ENCODE data around the gene CNOT4.
"Not testable (repeated sequence)": the region's sequence is repeated elsewhere in the genome, so short reads cannot be mapped to it uniquely, and the experiment has no call there.

Gene CNOT4

DNA sequence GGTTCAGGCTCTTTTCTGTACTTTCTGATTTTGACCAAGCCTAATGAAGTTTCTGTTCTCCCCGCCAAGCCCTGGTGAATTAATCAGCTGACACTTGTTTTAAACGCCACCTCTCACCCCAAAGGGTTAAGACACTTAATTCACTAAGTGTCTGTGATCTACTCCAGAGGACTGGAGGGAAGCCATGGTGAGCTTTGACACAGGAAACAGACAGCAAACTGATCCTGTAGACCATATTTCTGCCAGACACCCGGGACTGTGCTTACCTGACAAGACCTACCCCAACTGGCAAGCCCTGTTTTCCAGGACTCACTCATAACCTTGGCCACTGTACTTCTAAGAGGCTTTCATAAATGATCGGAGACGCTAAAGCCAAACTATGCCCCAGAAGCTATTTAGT is 150.3 kb downstream of the CNOT4 start:
- no peak for DNase-seq

DNA sequence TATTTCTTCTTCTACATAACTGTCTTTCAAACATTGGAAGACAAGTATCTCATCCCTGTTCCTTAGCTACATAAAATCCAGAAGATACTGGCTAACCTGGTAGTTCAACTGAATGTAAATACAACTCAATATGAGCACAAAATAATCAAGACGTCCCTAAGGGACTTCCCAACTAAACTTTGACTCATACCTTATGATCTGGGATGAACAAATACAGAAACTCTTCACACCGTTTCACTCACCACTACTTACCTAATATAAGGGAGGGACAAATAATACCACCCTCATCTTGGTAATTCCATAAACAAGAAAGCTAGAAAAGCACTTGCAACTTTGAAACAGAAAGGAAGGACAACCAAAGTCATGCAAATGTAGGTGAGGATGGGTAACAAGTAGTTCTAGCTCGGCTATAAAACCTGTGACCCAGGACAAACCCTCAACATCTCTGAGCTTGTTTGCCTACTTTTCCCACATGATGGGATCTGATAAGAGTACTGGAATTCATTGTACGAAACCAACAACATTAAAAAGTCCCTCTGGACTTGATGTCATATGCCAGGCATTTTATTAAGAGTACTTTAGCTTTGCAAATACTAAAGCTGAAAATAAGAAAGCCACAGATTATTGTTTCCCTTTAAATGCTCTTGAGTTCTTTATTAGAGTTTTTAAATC is 154.4 kb downstream of the CNOT4 start:
- DNase-seq, result no peak

DNA sequence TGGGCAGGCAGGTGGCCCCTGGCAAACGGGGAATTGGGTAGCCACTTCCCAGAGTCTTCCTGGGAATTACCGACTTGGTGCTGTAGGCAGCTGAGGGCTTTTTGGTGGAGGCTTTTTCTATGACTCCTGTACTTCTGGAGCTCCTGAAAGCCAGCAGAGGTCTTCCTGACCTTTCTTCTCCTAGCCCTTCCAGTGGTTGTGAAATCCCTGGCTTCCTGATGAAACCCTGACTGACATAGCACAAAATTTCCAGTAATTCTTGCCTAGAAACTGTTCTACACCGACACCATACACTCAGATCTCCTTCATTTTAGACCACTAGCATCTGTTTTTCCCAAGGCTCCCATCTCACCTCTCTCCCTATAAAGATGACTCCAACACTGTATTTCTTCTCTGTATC is 156.1 kb downstream of the CNOT4 start:
- DNase-seq, result no peak

DNA sequence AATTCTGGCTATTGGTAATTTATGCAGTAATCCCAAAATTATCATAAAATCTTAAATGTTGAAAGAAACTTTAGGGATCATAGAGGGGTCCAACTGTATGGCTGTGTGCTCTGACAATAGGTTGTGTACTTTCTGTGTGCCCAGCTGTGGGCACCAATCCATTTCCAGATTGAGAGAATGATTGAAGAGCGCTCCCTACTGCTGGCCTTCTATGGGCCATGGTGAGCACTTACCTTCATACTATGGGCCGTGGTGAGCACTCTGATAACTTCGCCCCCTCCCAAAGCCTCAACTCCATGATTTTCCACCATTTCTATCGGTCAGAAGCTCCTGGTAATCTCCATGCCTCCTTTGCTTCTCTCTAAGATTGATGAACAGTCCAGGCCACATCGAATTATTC is 157.6 kb downstream of the CNOT4 start:
- no peak for DNase-seq

DNA sequence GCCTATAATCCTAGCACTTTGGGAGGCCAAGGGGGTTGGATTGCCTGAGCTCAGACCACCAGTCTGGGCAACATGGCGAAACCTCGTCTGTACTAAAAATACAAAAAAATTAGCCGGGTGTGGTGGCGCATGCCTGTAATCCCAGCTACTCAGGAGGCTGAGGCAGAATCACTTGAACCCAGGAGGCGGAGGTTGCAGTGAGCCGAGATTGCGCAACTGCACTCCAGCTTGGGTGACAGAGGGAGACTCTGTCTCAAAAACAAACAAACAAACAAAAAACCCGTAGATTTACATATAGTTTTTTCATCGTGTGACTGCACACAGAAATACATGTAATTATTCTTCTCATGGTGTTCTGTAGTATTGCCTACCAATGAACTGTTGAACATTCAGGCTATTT is 158.8 kb downstream of the CNOT4 start:
- DNase-seq, result not testable (repeated sequence)

DNA sequence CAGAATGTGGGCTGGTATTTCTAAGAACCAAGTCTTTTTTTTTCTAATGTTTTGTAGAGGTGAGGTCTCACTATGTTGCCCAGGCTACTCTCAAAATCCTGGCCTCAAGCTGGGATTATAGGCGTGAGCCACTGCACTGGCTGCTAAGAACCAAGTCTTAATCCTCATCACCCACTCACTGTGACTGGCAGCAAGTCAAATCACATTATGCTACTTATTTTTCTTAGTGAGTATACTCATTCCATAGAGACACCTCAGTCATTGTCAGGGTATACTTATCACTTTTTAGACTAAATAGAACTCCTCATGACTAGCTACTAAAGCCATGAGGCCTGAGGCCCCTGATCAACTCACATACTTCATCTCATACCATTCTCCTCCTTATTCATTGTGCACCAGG is 160.2 kb downstream of the CNOT4 start:
- no peak for DNase-seq

DNA sequence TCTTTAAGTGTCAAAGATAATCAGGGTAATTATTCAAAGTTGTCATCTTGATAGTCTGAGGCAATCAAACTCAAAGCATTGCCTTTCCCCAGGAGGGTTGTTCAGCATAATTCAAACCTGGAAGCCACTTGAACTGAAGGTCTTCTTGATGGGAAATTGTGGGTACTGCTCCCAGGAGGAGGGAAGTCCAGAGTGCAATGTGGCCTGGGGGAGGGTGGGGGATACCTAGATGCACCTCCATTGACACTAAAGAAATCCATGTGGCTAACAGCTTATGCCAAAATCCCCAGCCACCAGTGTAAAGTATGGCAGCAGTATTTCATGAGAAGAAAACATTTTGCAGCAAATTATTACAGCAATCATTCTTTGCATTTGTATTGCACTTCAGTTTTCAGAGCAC is 161.4 kb downstream of the CNOT4 start:
- no peak for DNase-seq

DNA sequence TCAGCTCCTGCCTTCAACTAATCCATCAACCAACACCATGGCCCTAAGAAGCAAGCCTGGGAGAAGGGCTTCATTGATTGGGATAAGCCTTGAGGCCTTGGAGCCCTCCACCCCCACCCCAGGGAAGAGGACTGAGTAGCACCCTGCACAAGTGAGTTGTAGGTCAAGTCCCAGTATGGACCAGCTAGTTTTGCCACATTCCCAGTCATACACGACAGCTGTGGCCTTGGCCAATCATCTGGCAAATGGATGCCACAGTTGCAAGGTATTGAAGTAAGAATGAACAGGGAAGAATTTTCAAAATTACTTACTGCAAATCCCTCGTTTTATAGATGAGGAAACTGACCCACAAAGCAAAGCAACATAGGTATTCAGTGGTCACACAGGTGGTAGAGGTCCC is 166.5 kb downstream of the CNOT4 start:
- DNase-seq, result no peak

DNA sequence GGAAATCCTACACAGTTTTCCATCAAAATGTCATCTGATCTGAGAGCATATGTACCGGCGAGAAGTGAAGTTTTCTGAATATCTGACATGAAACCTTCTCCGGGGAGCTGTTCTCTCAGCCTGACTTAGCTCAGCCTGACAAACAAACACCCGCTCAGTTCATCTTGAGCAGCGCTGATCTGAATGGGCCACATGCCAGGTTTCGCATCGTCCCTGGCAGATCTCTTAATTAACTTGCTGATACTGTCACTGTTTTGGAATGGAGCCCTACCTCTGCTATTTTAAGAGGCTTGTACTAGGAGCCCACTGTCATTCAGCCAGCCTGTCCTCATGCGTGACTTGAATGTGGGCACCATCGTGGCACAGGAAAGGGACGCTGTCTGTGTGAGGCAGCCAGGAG is 167.0 kb downstream of the CNOT4 start:
- no peak for DNase-seq

DNA sequence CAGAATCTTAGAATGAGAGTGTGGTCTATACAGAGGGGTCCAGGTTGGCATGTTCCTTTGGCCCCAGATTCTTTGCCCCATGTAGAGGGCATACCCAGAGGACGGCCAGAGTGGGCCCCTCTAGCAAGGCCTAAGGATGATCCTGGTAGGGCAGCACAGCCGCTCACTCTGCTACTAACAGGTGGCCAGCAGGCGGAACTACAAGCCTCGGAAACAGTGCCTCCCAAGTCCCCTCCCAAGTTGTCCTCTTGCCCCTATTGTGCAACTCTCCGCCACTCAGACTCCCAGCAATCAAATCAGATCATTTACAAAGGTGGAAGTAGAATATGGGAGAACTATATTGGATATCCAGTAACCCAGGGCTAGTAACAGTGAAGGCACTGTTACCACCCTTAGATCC is 168.9 kb downstream of the CNOT4 start:
- no peak for DNase-seq

DNA sequence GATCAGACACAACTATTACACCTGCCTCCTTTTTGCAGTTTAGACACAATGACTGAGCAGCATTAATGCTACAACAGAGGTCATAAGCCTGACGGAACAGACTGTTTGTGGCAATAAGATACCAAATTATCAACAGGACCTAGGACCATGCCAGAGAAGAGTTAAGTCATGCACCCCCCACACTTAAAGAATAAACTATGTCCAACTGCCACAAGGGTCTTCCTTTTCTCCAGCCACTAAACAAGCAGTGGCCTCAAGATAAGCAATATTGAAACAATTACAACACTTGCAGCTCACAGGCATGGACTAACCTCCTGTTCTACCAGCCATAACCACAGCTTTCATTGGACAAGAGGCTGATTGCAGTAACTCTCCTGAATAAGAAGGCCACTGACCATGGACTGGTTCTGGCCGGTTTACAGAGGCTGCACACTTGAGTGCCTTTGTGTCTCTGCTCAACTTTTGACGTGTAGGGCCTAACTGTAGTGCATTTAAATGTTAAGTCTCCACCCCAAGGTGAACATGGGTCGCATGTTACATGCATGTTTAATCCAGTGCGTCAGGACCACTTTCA is 171.8 kb downstream of the CNOT4 start:
- no peak for DNase-seq

DNA sequence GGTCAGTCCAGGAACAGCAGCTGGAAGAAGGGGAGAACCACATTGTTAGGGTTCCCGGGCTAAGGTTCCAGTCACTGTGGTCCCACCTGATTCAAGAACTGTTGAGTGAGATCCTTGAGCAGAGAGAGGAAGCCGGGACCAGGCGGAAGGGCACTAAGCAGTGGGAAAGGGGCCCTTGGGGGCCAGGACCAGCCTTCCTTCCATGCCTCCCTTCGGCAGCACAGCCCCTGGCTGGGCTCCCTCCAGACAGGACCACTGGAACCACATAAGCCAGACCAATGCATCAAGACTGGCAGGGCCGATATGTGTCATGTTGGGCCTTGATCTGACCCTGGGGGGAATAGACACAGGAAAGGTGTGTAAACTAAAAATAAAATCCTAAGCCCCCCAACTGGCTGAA is 172.4 kb downstream of the CNOT4 start:
- DNase-seq, result no peak

DNA sequence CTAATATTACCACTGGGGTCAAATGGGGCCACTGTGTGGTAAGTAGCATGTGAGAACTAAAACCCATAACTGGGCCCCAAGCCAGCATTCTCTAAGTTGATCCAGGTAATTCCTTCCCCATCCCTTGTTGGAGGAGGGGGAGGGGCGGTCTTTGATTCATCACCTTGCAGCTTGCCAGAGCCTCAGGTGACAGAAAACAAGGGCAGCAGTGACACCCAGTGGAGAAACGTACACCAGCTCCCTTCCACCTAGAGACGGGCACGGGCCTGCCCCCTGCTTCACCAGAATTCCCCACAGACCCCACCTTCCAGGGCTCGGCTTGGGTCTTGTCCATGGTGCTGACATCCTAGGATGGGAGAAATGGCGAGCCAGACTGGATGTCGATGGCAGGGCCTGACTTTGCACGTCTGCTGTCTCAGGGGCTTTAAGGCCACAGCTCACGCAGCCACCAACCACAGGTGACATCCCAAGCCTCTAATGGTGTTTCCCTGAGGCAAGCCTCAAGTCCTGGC is 174.2 kb downstream of the CNOT4 start:
- DNase-seq, result peak; percentile 34

DNA sequence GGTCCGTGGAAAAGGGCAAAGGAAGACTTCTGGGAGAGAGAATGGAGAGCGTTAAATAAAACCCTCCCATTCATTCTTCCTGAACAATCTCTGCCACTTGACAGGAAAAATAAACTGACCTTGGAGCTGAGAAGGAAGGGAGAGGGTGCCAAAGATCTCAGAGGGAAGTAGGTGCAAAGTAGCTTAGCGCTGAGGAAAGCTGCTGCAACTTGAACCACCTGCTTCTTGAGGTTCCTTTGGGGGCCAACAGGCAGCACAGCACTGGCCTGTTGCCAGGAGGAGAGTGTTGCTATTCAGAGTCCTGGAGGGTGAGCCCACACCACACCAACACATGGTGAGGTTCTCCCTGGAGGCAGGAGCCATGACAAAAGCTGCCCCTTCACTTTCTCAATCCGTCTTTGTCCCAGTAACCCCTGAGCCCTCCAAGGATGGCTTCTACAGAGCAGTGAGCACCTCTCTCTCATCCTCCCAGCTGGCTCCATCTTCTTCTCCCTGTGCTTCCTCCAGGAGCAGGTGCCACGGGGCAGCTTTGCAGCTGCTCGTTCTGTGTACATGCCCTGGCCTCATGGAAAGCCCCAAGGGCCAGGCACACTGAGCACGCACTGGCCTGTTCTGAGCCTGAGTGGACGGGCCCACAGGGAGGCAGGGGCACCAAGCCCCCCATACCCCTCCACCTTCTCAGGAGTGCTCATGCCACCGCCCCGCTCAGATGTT is 174.9 kb downstream of the CNOT4 start:
- DNase-seq, result no peak

DNA sequence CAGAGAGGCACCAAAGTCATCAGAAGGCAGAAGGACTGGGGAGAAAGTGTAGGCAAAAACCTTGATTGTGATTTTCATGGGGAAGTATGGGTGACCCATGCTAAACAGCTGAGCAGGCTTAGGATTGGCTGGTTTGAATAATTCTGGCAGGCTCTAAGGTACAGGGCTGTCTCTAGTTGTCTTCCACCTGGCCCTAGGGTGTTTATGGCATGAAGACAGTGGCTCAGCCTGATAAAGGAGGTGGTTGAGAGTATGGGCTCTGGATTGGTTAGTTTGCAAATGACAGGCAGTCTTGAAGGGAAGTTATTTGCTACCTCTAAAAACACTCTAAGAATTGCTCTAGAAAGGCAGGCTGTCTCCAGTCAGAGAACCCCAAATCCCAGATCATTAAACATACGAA is 176.0 kb downstream of the CNOT4 start:
- no peak for DNase-seq

DNA sequence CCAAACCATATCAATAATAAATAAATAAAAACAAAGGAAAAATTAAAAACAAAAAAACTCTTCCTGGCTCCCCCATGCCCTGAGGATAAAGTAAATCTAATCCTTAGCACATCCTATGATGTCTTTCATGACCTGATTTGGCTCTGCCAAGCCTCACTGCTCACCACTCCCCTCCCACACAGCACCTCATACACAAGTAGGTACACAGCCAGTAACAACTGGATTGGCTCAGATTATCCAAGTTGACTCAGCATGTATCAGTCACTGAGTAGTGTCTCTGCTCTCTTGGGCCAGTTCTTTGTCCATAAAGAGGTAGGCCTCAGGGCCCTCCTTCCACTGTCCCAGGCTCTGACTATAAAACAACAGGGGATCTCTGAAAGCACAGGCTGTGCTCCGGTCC is 176.7 kb downstream of the CNOT4 start:
- no peak for DNase-seq

DNA sequence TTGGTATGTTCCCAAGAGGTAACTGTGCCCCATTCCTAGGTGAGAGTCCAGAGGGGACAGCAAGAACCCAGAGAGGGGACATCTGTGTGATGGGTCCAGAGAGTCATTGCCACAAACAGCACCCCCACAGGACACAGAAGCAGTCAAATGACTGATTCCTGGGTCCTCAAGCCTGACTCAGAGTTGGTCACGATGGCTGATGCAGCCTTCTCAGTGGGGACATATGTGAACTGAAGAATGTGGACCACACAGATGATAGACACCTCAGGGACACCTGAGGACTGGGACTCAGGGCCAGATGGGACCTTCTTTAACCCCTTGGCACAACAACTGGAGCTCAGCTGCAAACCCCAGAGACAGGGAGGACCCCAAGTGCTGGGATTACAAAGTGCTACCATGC is 179.8 kb downstream of the CNOT4 start:
- no peak for DNase-seq

DNA sequence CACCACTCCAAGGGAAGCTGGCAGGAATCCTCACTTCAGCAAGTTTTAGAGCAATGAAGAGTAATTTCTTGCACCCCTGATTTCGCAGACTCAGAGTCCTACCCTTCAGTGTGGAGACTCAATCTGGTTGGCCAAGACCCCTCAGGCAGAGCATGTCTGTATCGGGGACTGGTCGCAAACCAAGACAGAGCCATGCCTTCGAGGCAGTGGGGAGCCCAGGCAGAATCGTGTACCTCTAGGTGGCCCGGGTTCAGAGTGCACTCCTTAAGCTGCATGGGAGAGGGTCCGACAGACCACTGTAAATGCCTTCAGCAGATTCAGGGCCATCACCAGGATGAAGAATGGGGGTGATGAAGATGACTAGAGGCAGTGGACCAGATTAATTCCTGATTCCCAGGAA is 181.4 kb downstream of the CNOT4 start:
- no peak for DNase-seq

DNA sequence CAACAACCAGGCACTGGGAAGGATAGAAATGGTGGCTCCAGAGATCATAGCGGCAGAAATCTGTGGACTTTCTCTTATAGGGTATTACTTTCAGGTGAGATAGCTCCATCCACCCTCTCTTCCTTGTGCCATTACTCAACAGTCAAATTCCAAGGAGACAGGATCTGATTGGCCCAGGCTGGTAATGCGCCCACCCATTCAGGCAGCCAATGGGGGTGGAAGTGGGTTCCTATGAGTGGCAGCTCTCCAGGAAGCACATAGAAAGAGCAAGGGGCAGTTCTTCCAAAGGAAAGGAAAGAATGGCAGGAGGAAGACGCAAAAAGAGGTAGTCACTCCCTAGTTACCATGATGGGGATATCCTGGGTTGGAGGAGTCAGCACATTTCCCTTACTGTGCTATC is 181.8 kb downstream of the CNOT4 start:
- no peak for DNase-seq

DNA sequence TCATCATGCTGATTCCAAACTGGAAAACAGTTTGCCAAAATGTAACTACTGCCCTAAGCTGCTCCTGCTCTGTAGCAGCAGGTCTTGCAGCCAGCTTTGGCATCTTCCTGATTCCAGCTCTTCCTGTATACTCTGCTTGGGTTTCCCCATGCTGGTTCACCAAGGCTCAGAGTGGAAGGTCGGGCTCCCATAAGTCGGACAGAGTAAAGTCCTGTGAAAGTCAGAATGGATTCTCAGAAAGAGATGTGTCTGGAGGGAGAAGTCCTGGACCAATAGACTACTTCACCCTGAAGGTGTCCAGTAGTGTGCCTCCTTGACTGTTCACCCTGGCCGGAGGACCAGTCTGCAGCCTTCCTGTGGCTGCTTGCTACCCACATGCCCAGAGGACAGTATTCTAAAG is 182.4 kb downstream of the CNOT4 start:
- DNase-seq, result no peak

DNA sequence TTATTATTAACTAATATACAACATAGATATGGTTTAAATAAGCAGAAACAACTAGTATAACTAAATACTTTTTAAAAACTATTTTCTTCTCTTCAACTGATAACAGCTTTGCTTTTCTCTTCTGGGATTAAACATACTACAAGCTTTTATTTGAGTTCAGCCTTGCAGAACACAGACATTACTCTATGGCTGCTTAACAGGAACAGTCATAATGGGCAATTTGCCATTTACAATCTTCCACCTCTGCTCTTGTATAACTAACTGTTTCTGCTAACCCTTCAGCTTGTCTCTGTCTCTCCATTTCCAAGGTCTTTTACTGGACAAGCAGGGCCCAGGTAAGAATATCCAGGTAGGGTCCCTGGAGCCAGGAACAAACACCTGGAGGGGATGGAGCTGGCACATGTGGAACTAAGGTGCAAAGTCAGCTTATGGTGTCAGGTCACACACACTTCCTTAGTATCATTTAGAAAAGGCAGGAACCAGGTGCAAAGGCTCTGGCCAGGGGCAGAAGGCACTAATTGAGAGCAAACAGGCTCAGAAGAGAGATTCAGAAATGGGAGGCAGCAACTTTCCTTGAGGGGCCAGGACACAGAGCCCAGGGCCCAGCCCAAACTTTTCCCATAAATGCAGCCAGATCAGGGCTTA is 183.1 kb downstream of the CNOT4 start:
- no peak for DNase-seq

DNA sequence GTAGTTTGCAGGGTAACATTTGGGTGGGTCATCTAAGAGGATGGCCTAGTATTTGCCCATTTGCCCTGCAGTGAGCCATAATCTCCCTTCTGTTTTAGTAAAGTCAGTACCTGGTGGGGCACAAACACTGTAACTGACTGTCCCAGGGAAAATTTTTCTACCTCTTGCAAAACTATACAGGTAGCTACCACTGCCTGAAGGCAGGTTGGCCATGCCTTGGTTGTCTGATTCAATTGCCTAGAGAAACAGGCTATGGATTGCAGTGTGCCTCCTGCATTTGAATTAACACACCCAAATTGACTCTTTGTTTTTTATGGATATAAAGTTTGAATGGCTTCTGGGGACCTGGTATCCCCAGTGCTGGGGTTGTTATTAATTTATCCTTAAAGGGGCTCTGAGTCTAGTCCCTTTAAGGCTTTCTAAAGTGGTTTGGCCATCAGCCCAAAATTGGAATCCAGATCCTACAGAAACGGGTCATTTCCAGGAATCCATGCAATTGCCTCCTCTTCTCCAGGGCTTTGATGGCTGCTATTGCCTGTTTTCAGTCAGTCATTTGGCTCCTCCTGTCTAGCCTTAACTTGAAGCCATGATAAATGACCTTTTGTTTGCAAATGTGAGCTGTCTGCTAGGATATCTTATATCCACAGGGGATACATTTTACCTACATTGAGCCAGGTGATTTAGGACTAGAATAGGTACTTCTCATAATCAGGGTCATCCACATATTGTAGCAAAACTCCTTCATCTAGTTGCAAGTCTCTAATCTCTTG is 187.1 kb downstream of the CNOT4 start:
- DNase-seq, result no peak

DNA sequence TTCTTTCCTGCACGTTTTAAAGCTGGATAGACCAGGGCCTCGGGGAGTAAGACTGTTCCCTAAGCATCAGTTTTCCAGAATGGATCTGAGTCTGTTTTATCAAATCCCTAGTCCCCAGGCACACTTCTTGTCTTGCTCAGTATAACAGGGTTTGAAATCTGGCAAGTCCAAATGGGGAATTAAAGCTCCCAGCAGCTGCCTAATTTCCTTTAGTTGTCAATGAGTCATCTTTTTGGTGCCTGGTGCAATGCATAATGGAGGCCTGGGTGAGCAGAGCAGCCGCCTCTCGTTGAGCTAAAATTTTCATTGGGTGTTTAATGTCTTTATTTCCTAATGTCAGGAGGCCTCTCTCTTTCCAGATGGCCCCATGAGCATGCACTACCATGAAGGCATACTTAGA is 188.3 kb downstream of the CNOT4 start:
- DNase-seq, result no peak

Data from CD4-positive, alpha-beta T cell treated with Interleukin-17A for 1 hour (primary cell).